Common myeloid progenitor, CD34-positive (primary cell): Measurements from ENCODE around the gene ITLN2.

Experiments used
- CTCF ChIA-PET: fragments of 350-600 bp; sonication (Branson Sonifier 250); formaldehyde crosslinking; loops from one replicate; lab custom pipeline; 2021; ENCODE audit warnings: antibody characterized with exemption; lab: Charles Lee
- POLR2A ChIA-PET: fragments of 350-600 bp; sonication (Branson Sonifier 250); formaldehyde crosslinking; loops from one replicate; lab custom pipeline; 2021; ENCODE audit warnings: antibody characterized with exemption; lab: Charles Lee
- DNase-seq, 3 donors: peaks; one replicate each; pipeline versions ENCODE4 v3.0.0 to v3.0.0-alpha.2; 2013
- H3K27ac ChIP-seq, 2 experiments: 1 replicate in 1 of 2; 2 replicates in 1 of 2; pipeline ENCODE4 v1.7.0; 2013; ENCODE audit warnings: inconsistent platforms in 2 of 2, low read length in 2 of 2, mild to moderate bottlenecking in 2 of 2, low read depth in 1 of 2, moderate library complexity in 1 of 2; ENCODE audit not compliant: severe bottlenecking in 2 of 2, insufficient read depth in 1 of 2, poor library complexity in 1 of 2
- H3K27me3 ChIP-seq, 5 experiments: replicated peaks in 2 of 5; 1 replicate in 3 of 5; 2 replicates in 2 of 5; pipeline versions ENCODE4 v1.6.1 to v1.7.0; 2013; ENCODE audit warnings: low read length in 4 of 5, mild to moderate bottlenecking in 2 of 5, moderate library complexity in 2 of 5, inconsistent platforms in 1 of 5; ENCODE audit not compliant: insufficient read depth in 5 of 5, control insufficient read depth in 4 of 5
- H3K36me3 ChIP-seq, 4 experiments: 1 replicate in 2 of 4; 2 replicates in 2 of 4; pipeline versions ENCODE4 v1.6.1 to v1.7.0; 2013; ENCODE audit warnings: low read length in 3 of 4, control low read depth in 1 of 4, mild to moderate bottlenecking in 1 of 4; ENCODE audit not compliant: control insufficient read depth in 4 of 4, insufficient read depth in 4 of 4
- H3K4me1 ChIP-seq, 4 experiments: 1 replicate in 3 of 4; 2 replicates in 1 of 4; pipeline versions ENCODE4 v1.6.1 to v1.7.1; 2013; ENCODE audit warnings: low read length in 3 of 4, mild to moderate bottlenecking in 3 of 4, control low read depth in 1 of 4, inconsistent platforms in 1 of 4, moderate library complexity in 1 of 4; ENCODE audit not compliant: control insufficient read depth in 4 of 4, insufficient read depth in 4 of 4; ENCODE audit errors: control extremely low read depth in 1 of 4
- H3K4me3 ChIP-seq, 7 experiments: 1 replicate in 4 of 7; 2 replicates in 3 of 7; pipeline versions ENCODE4 v1.5.1 to v1.7.0; 2013; ENCODE audit warnings: mild to moderate bottlenecking in 7 of 7, low read length in 6 of 7, moderate library complexity in 6 of 7, inconsistent platforms in 2 of 7, low read depth in 2 of 7, control low read depth in 1 of 7; ENCODE audit not compliant: insufficient read depth in 4 of 7, control insufficient read depth in 1 of 7; ENCODE audit errors: extremely low read depth in 1 of 7
- H3K9me3 ChIP-seq, 5 experiments: 1 replicate in 4 of 5; 2 replicates in 1 of 5; pipeline versions ENCODE4 v1.6.1 to v1.7.1; 2013; ENCODE audit warnings: low read length in 4 of 5, mild to moderate bottlenecking in 2 of 5, inconsistent platforms in 1 of 5, low read depth in 1 of 5, moderate library complexity in 1 of 5; ENCODE audit not compliant: control insufficient read depth in 4 of 5, insufficient read depth in 2 of 5; ENCODE audit errors: control extremely low read depth in 1 of 5
- WGBS: methylation state at CpG from one replicate; pipeline ENCODE4 v1.1.5; 2013; ENCODE audit not compliant: insufficient coverage; 5-methylcytosine and 5-hydroxymethylcytosine counted together

ITLN2 gene

DNA sequence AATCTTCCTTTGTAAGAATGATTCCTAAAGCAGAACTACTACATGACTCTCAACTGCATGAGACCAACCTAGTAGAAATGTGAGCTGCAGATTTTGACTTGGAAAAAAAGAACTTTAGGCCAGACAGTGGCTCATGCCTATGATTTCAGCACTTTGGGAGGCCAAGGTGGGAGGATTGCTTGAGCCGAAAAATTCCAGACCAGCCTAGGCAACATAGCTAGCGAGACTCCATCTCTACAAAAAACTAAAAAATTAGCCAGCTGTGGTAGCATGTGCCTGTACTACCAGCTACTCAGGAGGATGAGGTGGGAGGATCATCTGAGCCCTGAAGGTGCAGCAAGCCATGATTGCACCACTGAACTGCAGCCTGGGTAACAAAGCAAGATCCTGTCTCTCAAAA lies 24.7 kb upstream of the ITLN2 start:
- peaks cover 0 to 26% (median 6%) of the 10 kb centered on the region in 5 experiments for H3K27me3 ChIP-seq
- no peaks in the 10 kb centered on the region for H3K36me3 ChIP-seq
- ChIA-PET CTCF (interaction anchor here (1.3 to 1.4 kb wide), 2 partner anchors 11 to 25 kb away, joined by 3 to 4 read pairs; partner anchors contain the start of gene ITLN2), POLR2A (no interaction called here)
- H3K9me3 ChIP-seq, result no peaks in the 10 kb centered on the region
- no peak overlapping the region for H3K27ac ChIP-seq
- H3K4me1 ChIP-seq, result peaks cover 0 to 11% (median 10%) of the 10 kb centered on the region in 4 experiments
- DNase-seq, result no peak
- no peak overlapping the region for H3K4me3 ChIP-seq
- WGBS, result 100% methylated on average over 2 of the region's 2 CpGs

DNA sequence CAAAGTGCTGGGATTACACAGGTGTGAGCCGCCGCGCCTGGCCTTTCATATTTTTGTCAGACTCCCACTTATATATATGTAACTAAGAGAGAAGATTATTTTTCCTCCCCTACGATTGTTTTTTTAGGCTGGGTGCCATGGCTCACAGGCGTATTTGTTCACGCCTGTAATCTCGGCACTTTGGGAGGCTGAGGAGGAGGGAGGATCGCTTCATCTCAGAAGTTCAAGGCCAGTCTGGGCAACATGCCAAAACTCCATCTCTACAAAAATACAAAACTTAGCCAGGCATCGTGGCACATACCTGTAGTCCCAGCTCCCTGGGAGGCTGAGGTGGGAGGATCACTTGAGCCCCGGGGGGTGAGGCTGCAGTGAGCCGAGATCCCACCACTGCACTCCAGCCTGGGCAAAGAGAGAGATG lies 23.9 kb upstream of the ITLN2 start:
- no peaks in the 10 kb centered on the region for H3K36me3 ChIP-seq
- H3K4me3 ChIP-seq, result no peak overlapping the region
- CTCF ChIA-PET, result interaction anchor here (1.0 to 1.4 kb wide), 4 partner anchors 11 to 24 kb away, joined by 3 to 5 read pairs (median 4); partner anchors contain the start of gene ITLN2
- H3K27me3 ChIP-seq, result peaks cover 0 to 26% (median 6%) of the 10 kb centered on the region in 5 experiments
- WGBS, result no CpG with 5 or more reads among the region's 11 CpGs
- no peaks in the 10 kb centered on the region for H3K9me3 ChIP-seq
- no peak overlapping the region for H3K27ac ChIP-seq
- POLR2A ChIA-PET, result no interaction called here
- DNase-seq, result no peak
- H3K4me1 ChIP-seq, result peaks cover 0 to 11% (median 10%) of the 10 kb centered on the region in 4 experiments

DNA sequence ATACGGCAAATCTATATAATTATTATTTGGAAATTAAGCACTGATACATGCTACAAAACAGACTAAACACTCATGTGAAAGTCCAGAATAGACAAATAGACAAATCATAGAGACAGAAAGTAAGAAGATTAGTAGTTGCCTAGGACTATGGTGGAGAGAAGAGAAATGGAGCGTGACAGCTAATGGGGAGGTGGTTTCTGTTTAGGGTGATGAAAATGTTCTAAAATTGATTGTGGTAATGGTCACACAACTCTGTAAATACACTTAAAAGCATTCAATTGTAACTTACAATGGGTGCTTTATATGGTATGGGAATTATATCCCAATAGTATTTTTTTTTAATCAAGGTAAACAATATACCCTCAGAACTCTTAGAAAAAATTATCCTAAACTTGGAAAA lies 20.4 kb upstream of the ITLN2 start:
- no peaks in the 10 kb centered on the region for H3K27me3 ChIP-seq
- no peak overlapping the region for H3K27ac ChIP-seq
- H3K4me1 ChIP-seq, result no peaks in the 10 kb centered on the region
- no peaks in the 10 kb centered on the region for H3K36me3 ChIP-seq
- no CpG with 5 or more reads among the region's 2 CpGs for WGBS
- no peak for DNase-seq
- ChIA-PET POLR2A (no interaction called here), CTCF (interaction anchor here (3.1 kb wide), 1 partner anchor 21 kb away, joined by 6 read pairs; the partner anchor contains the start of gene ITLN2)
- H3K9me3 ChIP-seq, result no peaks in the 10 kb centered on the region
- no peak overlapping the region for H3K4me3 ChIP-seq

DNA sequence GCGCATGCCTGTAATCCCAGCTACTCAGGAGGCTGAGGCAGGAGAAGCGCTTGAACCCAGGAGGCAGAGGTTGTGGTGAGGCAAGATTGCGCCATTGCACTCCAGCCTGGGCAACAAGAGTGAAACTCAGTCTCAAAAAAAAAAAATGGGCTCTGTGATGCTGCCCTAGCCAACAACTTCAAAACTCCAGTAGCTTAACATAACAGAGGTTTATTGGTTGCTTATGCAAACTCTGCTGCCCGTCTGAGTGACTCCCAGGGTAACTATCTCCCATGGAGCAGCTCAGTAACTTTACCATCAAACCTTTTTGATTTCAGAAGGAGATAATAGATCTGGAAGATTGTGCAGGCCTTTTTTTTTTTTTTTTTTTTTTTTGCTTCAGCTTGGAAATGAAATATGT lies 18.9 kb upstream of the ITLN2 start:
- 100% methylated on average over 2 of the region's 4 CpGs for WGBS
- Histone ChIP-seq H3K36me3 (no peaks in the 10 kb centered on the region), H3K9me3 (no peaks in the 10 kb centered on the region), H3K27ac (no peak overlapping the region), H3K4me3 (no peak overlapping the region), H3K27me3 (no peaks in the 10 kb centered on the region), H3K4me1 (no peaks in the 10 kb centered on the region)
- no peak for DNase-seq
- ChIA-PET CTCF (interaction anchor here (0.7 to 1.1 kb wide), 2 partner anchors 20 to 384 kb away, joined by 3 read pairs; no protein-coding TSS in a partner anchor), POLR2A (no interaction called here)

DNA sequence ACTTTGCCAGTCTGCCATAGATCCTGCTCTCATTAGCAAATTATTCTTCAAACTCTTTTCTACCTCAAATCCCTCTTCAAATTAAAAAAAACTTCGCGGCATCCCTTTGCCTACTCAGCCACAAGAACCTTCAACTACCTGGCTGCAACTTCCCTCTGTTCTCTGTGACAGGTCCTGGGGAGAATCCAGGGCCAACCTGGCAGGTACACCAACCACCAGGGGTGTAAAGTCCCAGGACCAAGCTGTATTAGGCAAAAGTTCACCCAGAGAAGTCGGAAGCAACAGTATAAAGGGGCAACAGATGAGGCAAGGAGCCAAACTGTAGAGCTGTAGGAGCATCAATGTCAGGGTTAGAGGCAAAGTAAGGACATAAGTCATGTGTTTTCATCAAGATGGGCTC lies 18.3 kb upstream of the ITLN2 start:
- no peak overlapping the region for H3K4me3 ChIP-seq
- no peak overlapping the region for H3K27ac ChIP-seq
- DNase-seq, result no peak
- CTCF ChIA-PET, result interaction anchor here (1.0 to 1.1 kb wide), 2 partner anchors 20 to 192 kb away, joined by 3 read pairs; no protein-coding TSS in a partner anchor
- POLR2A ChIA-PET, result no interaction called here
- WGBS, result 75% methylated on average over 3 of the region's 3 CpGs
- no peaks in the 10 kb centered on the region for H3K9me3 ChIP-seq
- H3K4me1 ChIP-seq, result no peaks in the 10 kb centered on the region
- H3K27me3 ChIP-seq, result no peaks in the 10 kb centered on the region
- no peaks in the 10 kb centered on the region for H3K36me3 ChIP-seq

DNA sequence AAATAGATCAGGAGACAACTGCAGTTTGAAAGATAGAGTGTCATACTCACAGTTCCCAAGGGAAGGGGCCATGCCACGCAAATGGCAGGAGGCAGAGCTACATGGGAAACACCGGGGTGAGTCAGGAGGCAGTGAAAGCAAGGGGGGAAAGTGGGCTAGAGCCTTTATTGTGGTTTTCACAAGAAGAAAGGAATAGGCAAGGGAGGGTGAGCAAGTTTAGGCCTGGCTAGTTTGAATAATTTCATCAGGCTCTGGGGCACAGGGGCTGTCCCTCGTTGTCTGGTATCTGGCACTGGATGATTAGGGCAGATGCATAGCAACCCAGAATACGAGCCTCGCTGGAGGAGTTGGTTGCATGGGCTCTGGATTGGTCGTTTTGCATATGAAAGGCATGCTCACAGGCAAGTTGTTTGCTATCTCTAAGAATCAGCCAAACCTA lies 17.0 kb upstream of the ITLN2 start:
- WGBS, result 82% methylated on average over 6 of the region's 6 CpGs

DNA sequence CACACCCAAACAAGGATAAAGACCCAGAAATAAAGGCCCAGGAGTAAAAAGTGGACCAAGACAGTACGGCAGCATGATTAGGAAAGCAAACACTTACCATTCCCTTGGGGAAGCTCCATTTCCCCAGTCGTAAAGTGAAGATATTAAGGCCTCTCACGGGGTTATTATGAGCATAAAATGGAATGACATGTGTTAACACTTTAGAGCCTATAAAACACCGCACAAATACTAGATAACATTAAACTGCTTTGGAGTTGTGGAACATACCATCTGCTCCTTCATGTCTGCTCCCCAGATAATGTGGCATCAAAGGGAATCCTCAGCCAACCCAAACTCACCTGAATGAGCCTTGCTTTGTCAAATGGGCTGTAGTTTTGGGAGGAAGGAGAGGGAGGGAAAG lies 8.9 kb upstream of the ITLN2 start:
- POLR2A ChIA-PET, result no interaction called here
- Histone ChIP-seq H3K27me3 (no peaks in the 10 kb centered on the region), H3K27ac (no peak overlapping the region), H3K36me3 (no peaks in the 10 kb centered on the region), H3K9me3 (no peaks in the 10 kb centered on the region), H3K4me3 (no peak overlapping the region), H3K4me1 (no peaks in the 10 kb centered on the region)
- 60% methylated on average over 1 of the region's 4 CpGs for WGBS
- CTCF ChIA-PET, result interaction anchor here (1.1 to 1.6 kb wide), 4 partner anchors 11 to 127 kb away, joined by 3 to 7 read pairs (median 4); no protein-coding TSS in a partner anchor
- no peak for DNase-seq

More for the DNA sequence above, 17.0 kb upstream of the ITLN2 start:
- no peaks in the 10 kb centered on the region for H3K9me3 ChIP-seq
- H3K36me3 ChIP-seq, result no peaks in the 10 kb centered on the region
- peak in 1 of 3 donors; percentile 16 for DNase-seq
- no peak overlapping the region for H3K27ac ChIP-seq
- H3K27me3 ChIP-seq, result no peaks in the 10 kb centered on the region
- ChIA-PET CTCF (interaction anchor here (1.0 kb wide), 1 partner anchor 55 kb away, joined by 3 read pairs; no protein-coding TSS in a partner anchor), POLR2A (no interaction called here)
- H3K4me1 ChIP-seq, result no peaks in the 10 kb centered on the region
- H3K4me3 ChIP-seq, result no peak overlapping the region
